Measurements from ENCODE around the gene SLC33A1. TPM values are rescaled to one million over a fixed set of nuclear protein-coding genes. Genes with fewer than 3 reads are reported as not detected.

Gene SLC33A1
- total RNA-seq, 1 experiment from 2014 or later, result 23.3 TPM

DNA sequence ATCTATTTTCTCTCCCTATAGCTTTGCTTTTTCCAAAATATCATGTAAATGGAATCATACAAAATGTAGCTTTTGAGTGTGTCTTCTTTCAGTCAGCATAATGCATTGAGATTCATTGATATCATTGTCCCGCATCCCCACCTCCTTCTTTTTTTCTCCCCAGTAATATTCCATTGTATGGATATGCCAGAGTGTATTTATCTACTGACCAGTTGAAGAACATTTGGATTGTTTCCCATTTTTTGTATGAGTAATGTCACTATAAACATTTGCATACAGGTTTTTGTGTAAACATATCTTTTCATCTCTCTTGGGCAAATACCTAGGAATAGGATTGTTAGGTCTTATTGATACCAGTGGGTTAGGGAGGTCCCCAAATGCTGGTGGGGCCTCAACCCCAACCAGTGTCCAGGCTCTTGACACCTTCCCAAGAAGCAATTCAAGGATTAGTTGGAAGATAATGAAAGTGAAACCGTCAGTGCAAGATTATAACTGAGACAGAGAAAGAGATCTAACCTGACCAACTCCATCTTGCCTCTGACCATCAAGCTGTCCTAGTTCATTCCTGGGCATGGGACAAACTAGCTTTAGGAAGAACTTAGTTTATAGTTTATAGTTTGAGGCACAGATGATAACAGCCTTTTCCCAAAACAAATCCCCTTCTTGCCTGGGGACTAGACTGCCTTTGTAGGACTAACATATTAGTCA, 7.4 kb upstream of the SLC33A1 start:
- intact Hi-C loops (cut with micrococcal nuclease), result no loop called here
- CTCF ChIA-PET, result interaction anchor here (1.5 kb wide), 1 partner anchor 9 kb away, joined by 4 read pairs; the partner anchor contains the start of gene GMPS

More for the DNA sequence above, 7.4 kb upstream of the SLC33A1 start:
- Histone ChIP-seq H3K27ac (ENCODE audit: low read depth, low read length) (no peak overlapping the region), H3K9me2 (ENCODE audit: insufficient read depth) (no peaks in the 10 kb centered on the region), H3K36me3 (ENCODE audit: control insufficient read depth in 1 of 2, insufficient read depth in 2 of 2, low read length in 2 of 2) (no peaks in the 10 kb centered on the region), H3K4me3 (replicated peaks in 1 of 2; ENCODE audit: low read depth in 1 of 2, low read length in 2 of 2) (no peak overlapping the region), H3K27me3 (ENCODE audit: insufficient read depth, low read length) (no peaks in the 10 kb centered on the region), H4K20me1 (ENCODE audit: insufficient read depth) (no peaks in the 10 kb centered on the region), H3K4me1 (ENCODE audit: control insufficient read depth in 1 of 2, insufficient read depth in 2 of 2, low read length in 2 of 2) (peaks cover 4 to 13% of the 10 kb centered on the region in 2 experiments; a peak in 3 of 4 replicates), H3K4me2 (ENCODE audit: low read length) (no peak overlapping the region), H3K9ac (ENCODE audit: low read length) (no peak overlapping the region), H2AFZ (ENCODE audit: low read depth, low read length, poor library complexity, severe bottlenecking) (no peak overlapping the region), H3K9me3 (ENCODE audit: control insufficient read depth in 1 of 2, insufficient read depth in 1 of 2, low read depth in 1 of 2, low read length in 2 of 2) (no peaks in the 10 kb centered on the region), H3K79me2 (ENCODE audit: insufficient read depth, low read length) (no peaks in the 10 kb centered on the region)
- ATAC-seq, result no peak
- RAD21 ChIA-PET (ENCODE audit: low non-redundant PET in 1 of 2, low total read pairs in 2 of 2, uncharacterized antibody in 2 of 2, unreplicated experiment in 2 of 2), result no interaction called here
- DNase-seq (ENCODE audit: low read depth, low spot score), result no peak
- TF ChIP-seq, protein P1, sequence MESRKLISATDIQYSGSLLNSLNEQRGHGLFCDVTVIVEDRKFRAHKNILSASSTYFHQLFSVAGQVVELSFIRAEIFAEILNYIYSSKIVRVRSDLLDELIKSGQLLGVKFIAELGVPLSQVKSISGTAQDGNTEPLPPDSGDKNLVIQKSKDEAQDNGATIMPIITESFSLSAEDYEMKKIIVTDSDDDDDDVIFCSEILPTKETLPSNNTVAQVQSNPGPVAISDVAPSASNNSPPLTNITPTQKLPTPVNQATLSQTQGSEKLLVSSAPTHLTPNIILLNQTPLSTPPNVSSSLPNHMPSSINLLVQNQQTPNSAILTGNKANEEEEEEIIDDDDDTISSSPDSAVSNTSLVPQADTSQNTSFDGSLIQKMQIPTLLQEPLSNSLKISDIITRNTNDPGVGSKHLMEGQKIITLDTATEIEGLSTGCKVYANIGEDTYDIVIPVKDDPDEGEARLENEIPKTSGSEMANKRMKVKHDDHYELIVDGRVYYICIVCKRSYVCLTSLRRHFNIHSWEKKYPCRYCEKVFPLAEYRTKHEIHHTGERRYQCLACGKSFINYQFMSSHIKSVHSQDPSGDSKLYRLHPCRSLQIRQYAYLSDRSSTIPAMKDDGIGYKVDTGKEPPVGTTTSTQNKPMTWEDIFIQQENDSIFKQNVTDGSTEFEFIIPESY (IDR thresholded peaks at IDR 0.05; ENCODE audit: extremely low read depth, insufficient replicate concordance, low read length), result no peak
- TF ChIP-seq ZFX (IDR thresholded peaks at IDR 0.05) (no peak), ZNF274 (IDR thresholded peaks at IDR 0.05; ENCODE audit: low read depth, low read length) (no peak), EZH2phosphoT487 (IDR thresholded peaks at IDR 0.05; ENCODE audit: borderline replicate concordance) (no peak), TCF7L2 (IDR thresholded peaks at IDR 0.05; ENCODE audit: borderline replicate concordance, extremely low read depth, insufficient read depth, insufficient read length) (no peak), CBX3 (IDR thresholded peaks at IDR 0.05; ENCODE audit: low read depth) (no peak), SRF (IDR thresholded peaks at IDR 0.05; ENCODE audit: low read depth) (no peak), ELF1 (IDR thresholded peaks at IDR 0.05; ENCODE audit: borderline replicate concordance, low read depth) (no peak), FOSL1 (IDR thresholded peaks at IDR 0.05; ENCODE audit: low read depth) (no peak), RAD21 (IDR thresholded peaks at IDR 0.05; ENCODE audit: low read depth) (no peak), CEBPB (IDR thresholded peaks at IDR 0.05; ENCODE audit: low read depth) (no peak)
- TF ChIP-seq, protein P2, sequence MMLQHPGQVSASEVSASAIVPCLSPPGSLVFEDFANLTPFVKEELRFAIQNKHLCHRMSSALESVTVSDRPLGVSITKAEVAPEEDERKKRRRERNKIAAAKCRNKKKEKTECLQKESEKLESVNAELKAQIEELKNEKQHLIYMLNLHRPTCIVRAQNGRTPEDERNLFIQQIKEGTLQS (IDR thresholded peaks at IDR 0.05), result no peak
- TF ChIP-seq, protein P3, sequence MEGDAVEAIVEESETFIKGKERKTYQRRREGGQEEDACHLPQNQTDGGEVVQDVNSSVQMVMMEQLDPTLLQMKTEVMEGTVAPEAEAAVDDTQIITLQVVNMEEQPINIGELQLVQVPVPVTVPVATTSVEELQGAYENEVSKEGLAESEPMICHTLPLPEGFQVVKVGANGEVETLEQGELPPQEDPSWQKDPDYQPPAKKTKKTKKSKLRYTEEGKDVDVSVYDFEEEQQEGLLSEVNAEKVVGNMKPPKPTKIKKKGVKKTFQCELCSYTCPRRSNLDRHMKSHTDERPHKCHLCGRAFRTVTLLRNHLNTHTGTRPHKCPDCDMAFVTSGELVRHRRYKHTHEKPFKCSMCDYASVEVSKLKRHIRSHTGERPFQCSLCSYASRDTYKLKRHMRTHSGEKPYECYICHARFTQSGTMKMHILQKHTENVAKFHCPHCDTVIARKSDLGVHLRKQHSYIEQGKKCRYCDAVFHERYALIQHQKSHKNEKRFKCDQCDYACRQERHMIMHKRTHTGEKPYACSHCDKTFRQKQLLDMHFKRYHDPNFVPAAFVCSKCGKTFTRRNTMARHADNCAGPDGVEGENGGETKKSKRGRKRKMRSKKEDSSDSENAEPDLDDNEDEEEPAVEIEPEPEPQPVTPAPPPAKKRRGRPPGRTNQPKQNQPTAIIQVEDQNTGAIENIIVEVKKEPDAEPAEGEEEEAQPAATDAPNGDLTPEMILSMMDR (IDR thresholded peaks at IDR 0.05 in 2 of 3, conservative IDR thresholded peaks at IDR 0.05 in 1 of 3; ENCODE audit: borderline replicate concordance in 1 of 3, insufficient read depth in 1 of 3, low read depth in 2 of 3, low read length in 2 of 3), result no peak
- TF ChIP-seq, protein P4, sequence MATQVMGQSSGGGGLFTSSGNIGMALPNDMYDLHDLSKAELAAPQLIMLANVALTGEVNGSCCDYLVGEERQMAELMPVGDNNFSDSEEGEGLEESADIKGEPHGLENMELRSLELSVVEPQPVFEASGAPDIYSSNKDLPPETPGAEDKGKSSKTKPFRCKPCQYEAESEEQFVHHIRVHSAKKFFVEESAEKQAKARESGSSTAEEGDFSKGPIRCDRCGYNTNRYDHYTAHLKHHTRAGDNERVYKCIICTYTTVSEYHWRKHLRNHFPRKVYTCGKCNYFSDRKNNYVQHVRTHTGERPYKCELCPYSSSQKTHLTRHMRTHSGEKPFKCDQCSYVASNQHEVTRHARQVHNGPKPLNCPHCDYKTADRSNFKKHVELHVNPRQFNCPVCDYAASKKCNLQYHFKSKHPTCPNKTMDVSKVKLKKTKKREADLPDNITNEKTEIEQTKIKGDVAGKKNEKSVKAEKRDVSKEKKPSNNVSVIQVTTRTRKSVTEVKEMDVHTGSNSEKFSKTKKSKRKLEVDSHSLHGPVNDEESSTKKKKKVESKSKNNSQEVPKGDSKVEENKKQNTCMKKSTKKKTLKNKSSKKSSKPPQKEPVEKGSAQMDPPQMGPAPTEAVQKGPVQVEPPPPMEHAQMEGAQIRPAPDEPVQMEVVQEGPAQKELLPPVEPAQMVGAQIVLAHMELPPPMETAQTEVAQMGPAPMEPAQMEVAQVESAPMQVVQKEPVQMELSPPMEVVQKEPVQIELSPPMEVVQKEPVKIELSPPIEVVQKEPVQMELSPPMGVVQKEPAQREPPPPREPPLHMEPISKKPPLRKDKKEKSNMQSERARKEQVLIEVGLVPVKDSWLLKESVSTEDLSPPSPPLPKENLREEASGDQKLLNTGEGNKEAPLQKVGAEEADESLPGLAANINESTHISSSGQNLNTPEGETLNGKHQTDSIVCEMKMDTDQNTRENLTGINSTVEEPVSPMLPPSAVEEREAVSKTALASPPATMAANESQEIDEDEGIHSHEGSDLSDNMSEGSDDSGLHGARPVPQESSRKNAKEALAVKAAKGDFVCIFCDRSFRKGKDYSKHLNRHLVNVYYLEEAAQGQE (IDR thresholded peaks at IDR 0.05; ENCODE audit: low read depth), result no peak
- POLR2A ChIA-PET, result no interaction called here
- no TSS peak for BruUV-seq (replicated peaks)

Measured in HCT116 (cell line).